T-helper 9 cell (primary cell): ENCODE measurements around the gene CCL2.

Experiments used
- DNase-seq: peaks from one replicate; pipeline ENCODE4 v3.0.0-alpha.2; 2020

The CCL2 gene

GRCh38 chr17:34275881-34276280, 20.8 kb downstream of the CCL2 start:
- DNase-seq: no peak

GRCh38 chr17:34276826-34277225, 21.7 kb downstream of the CCL2 start:
- DNase-seq: no peak

- no peak for DNase-seq
Measured at GRCh38 chr17:34283571-34283970, 28.5 kb downstream of the CCL2 start.

GRCh38 chr17:34285286-34285792, 30.3 kb downstream of the CCL2 start, which contains the start of gene CCL11:
TSS of gene CCL11 (plus strand) at chr17:34285742. CDS start at chr17:34285809, 67 bp downstream.
- no peak for DNase-seq

GRCh38 chr17:34287875-34288274, 32.8 kb downstream of the CCL2 start:
- no peak for DNase-seq

- DNase-seq: no peak
Measured at GRCh38 chr17:34290586-34290985, 35.5 kb downstream of the CCL2 start.

- no peak for DNase-seq
Measured at GRCh38 chr17:34291721-34292348, 36.8 kb downstream of the CCL2 start.

GRCh38 chr17:34299027-34299426, 43.9 kb downstream of the CCL2 start:
- no peak for DNase-seq

GRCh38 chr17:34299956-34300577, 45.0 kb downstream of the CCL2 start:
- no peak for DNase-seq

GRCh38 chr17:34300652-34301370, 45.7 kb downstream of the CCL2 start:
- DNase-seq: no peak

GRCh38 chr17:34301986-34302385, 46.9 kb downstream of the CCL2 start:
- DNase-seq: no peak

GRCh38 chr17:34302636-34303035, 47.6 kb downstream of the CCL2 start:
- DNase-seq: no peak

GRCh38 chr17:34303606-34304005, 48.5 kb downstream of the CCL2 start:
- no peak for DNase-seq

- no peak for DNase-seq
Measured at GRCh38 chr17:34305061-34305460, 50.0 kb downstream of the CCL2 start.

- DNase-seq: no peak
Measured at GRCh38 chr17:34305606-34306005, 50.5 kb downstream of the CCL2 start.

GRCh38 chr17:34306466-34306865, 51.4 kb downstream of the CCL2 start:
- no peak for DNase-seq
